HG03175 (cell line): Measurements from ENCODE around the gene SLC45A2.

Experiments
- ATAC-seq: cut with Tn5 transposase; IDR thresholded peaks from one replicate; pipeline ENCODE4 v1.9.1; 2021; ENCODE audit warnings: mild to moderate bottlenecking, moderate library complexity; ENCODE audit not compliant: unreplicated experiment

SLC45A2 gene

GRCh38 chr5:34007621-34008600 is 23.4 kb upstream of the SLC45A2 start, which contains the start of gene AMACR:
TSS of gene AMACR (minus strand) at chr5:34008050. CDS start at chr5:34008019, 31 bp downstream.
- ATAC-seq: peak; percentile 93

DNA sequence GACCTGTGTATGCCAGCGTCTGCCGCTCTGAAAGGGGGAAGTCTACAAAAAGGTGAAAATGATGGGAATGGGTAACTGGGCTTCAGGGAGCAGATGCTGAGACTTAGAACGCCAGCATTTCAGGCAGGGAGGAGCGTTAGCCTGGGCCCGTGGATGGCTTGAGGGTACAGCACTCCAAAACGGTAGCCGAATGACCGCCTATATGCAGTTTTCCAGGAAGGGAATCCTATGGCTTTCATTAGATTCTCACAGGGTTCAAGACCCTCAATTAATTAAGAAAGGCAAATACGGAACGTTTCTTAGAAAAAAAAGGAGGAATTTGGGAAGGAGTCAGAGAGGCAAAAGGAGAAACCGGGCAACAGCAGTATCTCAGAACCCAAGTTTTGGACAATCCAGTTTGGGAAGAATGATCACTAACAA is 22.7 kb upstream of the SLC45A2 start:
- ATAC-seq: no peak

- no peak for ATAC-seq
Measured at GRCh38 chr5:34005681-34006080, 21.2 kb upstream of the SLC45A2 start.

- ATAC-seq: no peak
Measured at GRCh38 chr5:34005211-34005610, 20.7 kb upstream of the SLC45A2 start.

DNA sequence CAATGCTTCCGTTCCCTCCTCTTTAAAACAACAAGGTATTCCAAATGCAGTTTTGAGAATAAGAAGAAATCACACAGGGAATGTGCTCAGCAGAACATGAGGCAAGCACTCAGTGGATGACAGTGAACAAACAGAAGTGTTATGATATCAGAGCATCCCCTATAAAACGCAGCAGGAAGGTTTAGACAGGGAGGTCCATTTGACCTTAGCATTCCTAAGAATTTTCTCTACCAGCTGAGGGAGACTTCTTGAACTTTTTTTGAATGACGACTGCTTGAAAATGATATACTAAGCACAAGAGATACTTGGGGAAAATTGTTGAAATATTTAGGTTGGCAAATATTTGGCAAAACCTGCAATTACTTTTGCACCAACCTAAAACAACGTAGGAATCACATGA is 19.4 kb upstream of the SLC45A2 start:
- ATAC-seq: no peak

DNA sequence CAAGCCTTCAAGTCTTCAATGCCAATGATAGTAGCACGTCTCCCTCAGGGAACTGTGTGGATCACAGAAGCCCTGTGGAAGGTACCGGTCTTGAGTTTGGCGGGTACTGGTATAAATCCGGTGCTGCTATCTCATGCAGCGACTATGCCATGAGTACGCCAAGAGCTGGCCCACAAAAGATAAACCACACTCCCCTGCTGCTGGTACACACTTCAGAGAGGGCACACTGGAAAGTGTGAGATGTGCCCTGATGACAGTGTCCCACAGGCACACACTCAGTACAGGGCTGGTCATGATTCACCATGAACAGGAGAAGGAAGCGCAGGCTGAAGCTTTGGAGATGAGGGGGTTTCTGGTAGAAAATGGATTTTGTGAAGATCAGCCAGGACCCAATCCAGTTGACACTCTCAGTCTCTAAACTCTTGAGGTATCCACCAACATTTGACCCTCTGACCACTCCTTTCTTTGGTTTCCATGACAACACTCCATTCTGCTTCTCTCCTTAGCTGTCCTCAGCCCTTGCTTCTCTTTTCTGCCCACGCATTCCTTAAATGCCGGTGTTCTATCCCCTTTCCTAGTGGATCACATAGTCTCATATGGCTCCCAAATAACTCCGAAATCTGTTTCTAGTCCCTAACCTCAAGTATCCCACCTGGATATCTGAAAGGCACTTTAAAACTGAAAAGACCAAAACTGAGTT is 18.3 kb upstream of the SLC45A2 start:
- ATAC-seq: no peak

DNA sequence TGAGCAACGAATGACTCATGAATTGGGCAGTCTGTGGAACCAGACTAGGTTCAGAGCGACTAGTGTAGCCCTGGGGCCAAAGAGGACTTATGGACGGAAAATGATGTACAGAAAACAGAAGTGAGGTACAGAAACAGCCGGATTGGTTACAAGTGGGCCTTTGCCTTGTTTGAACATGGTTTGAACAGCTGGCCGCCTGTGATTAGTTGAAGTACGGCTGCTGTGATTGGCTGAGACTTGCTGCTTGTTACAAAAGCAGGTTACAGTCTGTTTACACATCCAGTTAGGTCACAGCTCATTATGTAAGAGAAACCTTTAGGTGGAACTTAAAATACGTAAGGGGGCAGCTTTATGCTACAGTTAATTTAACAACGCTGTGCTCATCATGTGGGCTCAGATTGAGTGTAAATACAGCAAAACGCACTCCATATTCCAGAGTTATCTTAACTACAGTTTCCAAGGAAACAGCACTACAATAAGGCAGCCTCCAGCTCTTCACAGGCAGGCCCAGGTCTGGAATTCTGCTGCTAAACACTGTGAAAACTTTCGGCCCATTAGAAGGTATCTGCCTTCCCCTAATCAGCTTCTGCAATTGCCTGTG is 16.8 kb upstream of the SLC45A2 start:
- no peak for ATAC-seq

DNA sequence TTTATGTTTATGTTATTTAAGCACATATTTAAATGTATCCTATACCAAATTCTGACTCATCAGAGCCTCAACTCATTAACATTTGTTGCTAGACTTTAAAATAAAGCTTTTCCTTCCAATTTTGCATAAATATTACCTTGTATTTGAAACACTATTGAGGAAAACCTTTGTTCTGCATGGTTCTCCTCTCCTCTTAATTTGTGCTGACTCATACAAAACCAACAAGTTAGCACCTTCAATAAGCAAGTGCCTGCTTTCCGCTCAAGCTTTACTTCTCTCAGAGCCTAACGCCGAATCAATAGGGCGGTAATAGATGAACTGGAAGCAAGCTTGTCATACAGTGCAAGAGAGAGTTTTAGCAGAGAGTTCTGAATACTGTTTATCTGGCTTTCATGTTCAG is 15.5 kb upstream of the SLC45A2 start:
- no peak for ATAC-seq

GRCh38 chr5:33997331-33997983 is 13.0 kb upstream of the SLC45A2 start:
- ATAC-seq: peak; percentile 68

DNA sequence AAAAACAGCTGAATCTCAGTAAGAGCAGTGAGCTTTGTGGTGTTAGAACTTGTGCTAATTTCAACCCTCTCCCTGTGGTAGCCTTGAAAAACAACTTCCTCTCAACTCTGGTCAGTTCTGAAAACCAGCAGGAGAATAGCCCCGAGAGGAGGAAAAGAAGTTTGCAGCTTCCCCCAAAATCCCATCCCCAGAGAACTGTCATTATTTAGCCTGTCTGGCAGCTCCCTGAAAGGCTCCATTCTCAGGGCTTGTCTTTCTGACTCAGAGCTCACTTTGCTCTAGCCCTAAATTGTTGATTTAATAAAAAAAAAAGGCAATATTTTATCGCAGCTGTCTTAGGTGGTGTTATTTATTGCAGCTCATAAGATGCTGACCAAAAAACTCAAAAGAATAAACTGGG is 11.4 kb upstream of the SLC45A2 start:
- ATAC-seq: no peak

DNA sequence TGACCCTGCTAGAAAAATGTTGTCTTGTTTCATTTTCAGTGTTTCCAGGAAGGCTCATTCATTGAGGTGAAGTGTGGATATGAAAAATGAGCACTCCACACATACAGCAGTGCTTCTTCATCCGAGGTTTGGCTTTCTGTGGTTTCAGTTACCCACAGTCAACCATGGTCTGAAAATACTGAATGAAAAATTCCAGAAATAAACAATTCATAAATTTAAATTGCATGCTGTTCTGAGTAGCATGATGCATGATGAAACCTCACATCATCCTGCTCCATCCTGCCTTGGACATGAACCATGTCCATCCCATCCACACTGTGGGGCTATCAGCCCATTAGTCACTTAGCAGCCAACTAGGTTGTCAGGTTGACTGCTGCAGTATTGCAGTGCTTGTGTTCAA is 10.4 kb upstream of the SLC45A2 start:
- ATAC-seq: no peak

GRCh38 chr5:33992864-33993263 is 8.4 kb upstream of the SLC45A2 start:
- ATAC-seq: no peak

DNA sequence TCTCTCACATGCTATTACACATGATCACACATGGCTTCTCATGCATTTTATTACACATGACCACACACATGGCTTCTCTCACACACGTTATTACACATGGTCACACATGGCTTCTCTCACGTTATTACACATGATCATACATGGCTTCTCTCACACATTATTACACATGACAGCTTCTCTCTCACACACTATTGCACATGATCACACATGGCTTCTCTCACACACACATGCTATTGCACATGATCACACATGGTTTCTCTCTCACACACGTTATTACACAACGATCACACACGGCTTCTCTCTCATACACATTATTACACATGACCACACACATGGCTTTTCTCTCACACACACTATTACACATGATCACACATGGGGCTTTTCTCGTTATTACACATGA is 954 bp upstream of the SLC45A2 start:
- no peak for ATAC-seq

- ATAC-seq: no peak
Measured at GRCh38 chr5:33984178-33984577, 315 bp downstream of the SLC45A2 start.

GRCh38 chr5:33981408-33982162 is 2.9 kb downstream of the SLC45A2 start:
- no peak for ATAC-seq

- ATAC-seq: no peak
Measured at GRCh38 chr5:33980030-33980429, 4.5 kb downstream of the SLC45A2 start.

DNA sequence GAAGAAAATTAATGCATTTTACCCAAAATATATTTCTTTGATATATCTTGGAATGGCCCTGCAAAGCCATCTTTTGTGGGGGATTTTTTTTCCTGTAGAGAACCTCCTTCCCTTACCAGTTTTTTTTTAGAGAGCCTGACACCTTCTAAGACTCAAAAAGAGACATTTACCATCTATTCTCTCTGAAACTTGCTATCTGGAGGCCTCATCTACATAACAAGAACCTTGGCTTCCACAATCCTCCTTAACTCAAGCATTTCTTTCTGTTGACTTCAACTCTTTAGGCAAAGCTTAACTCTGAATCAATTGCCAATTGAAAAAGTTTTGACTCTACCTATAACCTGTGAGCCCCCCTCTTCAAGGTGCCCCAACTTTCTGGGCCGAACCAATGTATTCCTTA is 6.2 kb downstream of the SLC45A2 start:
- no peak for ATAC-seq

- no peak for ATAC-seq
Measured at GRCh38 chr5:33976307-33976706, 8.2 kb downstream of the SLC45A2 start.

DNA sequence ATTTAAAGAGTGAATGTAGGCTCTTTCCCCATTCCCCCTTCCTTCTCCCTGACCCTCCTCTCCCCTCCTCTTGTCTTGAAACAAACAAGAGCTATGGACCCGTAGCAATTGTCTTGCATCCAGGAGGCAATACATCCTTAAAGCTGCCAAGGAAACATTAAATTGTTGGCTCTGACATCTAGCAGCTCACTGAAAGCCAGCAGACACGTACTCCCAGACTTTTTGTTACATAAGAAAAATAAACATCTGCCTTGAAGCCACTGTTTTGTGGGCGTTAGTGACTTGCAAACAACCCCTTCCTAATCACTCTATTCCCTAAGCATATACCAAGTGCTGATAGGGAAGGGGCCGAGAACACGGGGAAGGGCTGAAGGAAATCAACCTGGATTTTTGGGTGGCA is 8.6 kb downstream of the SLC45A2 start:
- ATAC-seq: no peak

DNA sequence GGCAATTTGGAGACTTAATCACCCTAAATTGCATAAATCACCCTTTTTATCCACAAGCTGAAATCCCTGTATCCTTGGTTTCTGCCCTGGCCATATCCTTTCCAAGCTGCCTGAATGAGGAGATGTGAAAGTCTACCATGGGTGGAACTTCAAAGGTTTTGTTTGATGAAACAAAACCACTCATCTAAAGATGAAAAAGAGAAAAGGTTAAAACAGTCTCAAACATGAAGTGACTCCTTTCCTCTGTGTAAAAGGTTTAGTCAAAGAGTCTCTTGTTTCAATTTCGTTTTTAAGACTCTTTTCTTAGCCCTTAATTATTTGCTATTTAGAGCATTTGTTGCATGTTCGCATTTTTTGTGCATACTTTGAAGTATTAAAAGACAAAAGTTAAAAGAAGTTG is 11.2 kb downstream of the SLC45A2 start:
- no peak for ATAC-seq
